ENCODE measurements around the gene DOK6.
A peak's percentile ranks its signal among the peaks of the same experiment; 100 is the strongest.
"Not testable (repeated sequence)": the region's sequence is repeated elsewhere in the genome, so short reads cannot be mapped to it uniquely, and the experiment has no call there.

DOK6 gene

GRCh38 chr18:69400253-69400975, at the start of gene DOK6:
Gene DOK6, plus strand, starts transcription at chr18:69400888.
- in situ Hi-C loops (cut with HindIII; ENCODE audit: low sequenced_read_pairs): no loop called here
- TF ChIP-seq CTCF (IDR thresholded peaks at IDR 0.05; ENCODE audit: low read depth, low read length): no peak
- H3K4me3 ChIP-seq (ENCODE audit: low read depth, low read length): peak within 1 kb of the TSS; percentile 47
- peak; percentile 71 for DNase-seq (ENCODE audit: low read depth, low spot score)

- no peak for TF ChIP-seq CTCF (IDR thresholded peaks at IDR 0.05; ENCODE audit: low read depth, low read length)
- DNase-seq (ENCODE audit: low read depth, low spot score): no peak
- in situ Hi-C loops (cut with HindIII; ENCODE audit: low sequenced_read_pairs): no loop called here
- H3K4me3 ChIP-seq (ENCODE audit: low read depth, low read length): no peak overlapping the region
Observed at GRCh38 chr18:69353023-69353422, 47.7 kb upstream of the DOK6 start.

- in situ Hi-C loops (cut with HindIII; ENCODE audit: low sequenced_read_pairs): no loop called here
- no peak for DNase-seq (ENCODE audit: low read depth, low spot score)
- no peak overlapping the region for H3K4me3 ChIP-seq (ENCODE audit: low read depth, low read length)
- no peak for TF ChIP-seq CTCF (IDR thresholded peaks at IDR 0.05; ENCODE audit: low read depth, low read length)
Observed at GRCh38 chr18:69357590-69357989, 43.1 kb upstream of the DOK6 start.

- no peak for DNase-seq (ENCODE audit: low read depth, low spot score)
- TF ChIP-seq CTCF (IDR thresholded peaks at IDR 0.05; ENCODE audit: low read depth, low read length): no peak
- in situ Hi-C loops (cut with HindIII; ENCODE audit: low sequenced_read_pairs): no loop called here
- H3K4me3 ChIP-seq (ENCODE audit: low read depth, low read length): no peak overlapping the region
Observed at GRCh38 chr18:69358212-69358895, 42.3 kb upstream of the DOK6 start.

- DNase-seq (ENCODE audit: low read depth, low spot score); in situ Hi-C loops (cut with HindIII; ENCODE audit: low sequenced_read_pairs); H3K4me3 ChIP-seq (ENCODE audit: low read depth, low read length): not testable (repeated sequence)
Observed at GRCh38 chr18:69359768-69360167, 40.9 kb upstream of the DOK6 start.

GRCh38 chr18:69364930-69365329, 35.8 kb upstream of the DOK6 start:
- in situ Hi-C loops (cut with HindIII; ENCODE audit: low sequenced_read_pairs): no loop called here
- H3K4me3 ChIP-seq (ENCODE audit: low read depth, low read length): no peak overlapping the region
- DNase-seq (ENCODE audit: low read depth, low spot score): no peak
- no peak for TF ChIP-seq CTCF (IDR thresholded peaks at IDR 0.05; ENCODE audit: low read depth, low read length)

- no peak overlapping the region for H3K4me3 ChIP-seq (ENCODE audit: low read depth, low read length)
- DNase-seq (ENCODE audit: low read depth, low spot score): no peak
- in situ Hi-C loops (cut with HindIII; ENCODE audit: low sequenced_read_pairs): no loop called here
- TF ChIP-seq CTCF (IDR thresholded peaks at IDR 0.05; ENCODE audit: low read depth, low read length): no peak
Observed at GRCh38 chr18:69365658-69366057, 35.0 kb upstream of the DOK6 start.

Measured in astrocyte of the spinal cord (primary cell).